Stomach (tissue), 4 donors: ENCODE measurements around the gene PLEKHO1.

Source experiments
- CTCF ChIP-seq, 7 experiments: fragments of 450-650 bp in 4 of 7; fragments of 200-600 bp in 3 of 7; sonication (generic) in 3 of 7; IDR thresholded peaks; one replicate each; pipeline ENCODE4 v1.5.1; 2016 to 2019; ENCODE audit warnings: antibody characterized with exemption in 7 of 7, control low read depth in 2 of 7, mild to moderate bottlenecking in 1 of 7
- POLR2AphosphoS5 ChIP-seq, 3 donors: sonication (generic); formaldehyde crosslinking; IDR thresholded peaks; one replicate each; pipeline ENCODE4 v1.6.1; 2016; ENCODE audit warnings: antibody characterized with exemption in 3 of 3

- TF ChIP-seq CTCF (IDR thresholded peaks at IDR 0.05) (no peak), POLR2AphosphoS5 (IDR thresholded peaks at IDR 0.05) (no peak)
Observed at GRCh38 chr1:150127464-150127863, 22.3 kb upstream of the PLEKHO1 start.
